SHP77 treated with DMSO at 0.1 percent for 48 hours (cell line): ENCODE data around the gene RBPJL.
"Not testable (repeated sequence)": the region's sequence is repeated elsewhere in the genome, so short reads cannot be mapped to it uniquely, and the experiment has no call there.

Source experiments
- DNase-seq: peaks from one replicate; lab custom pipeline; 2025; lab: John Stamatoyannopoulos, UW

The RBPJL gene

GRCh38 chr20:45342855-45343531, 36.4 kb downstream of the RBPJL start:
- no peak for DNase-seq

- no peak for DNase-seq
Observed at GRCh38 chr20:45343532-45344167, 37.0 kb downstream of the RBPJL start.

- no peak for DNase-seq
Observed at GRCh38 chr20:45344168-45344860, 37.7 kb downstream of the RBPJL start.

GRCh38 chr20:45345104-45345936, 38.7 kb downstream of the RBPJL start:
- no peak for DNase-seq

- DNase-seq = no peak
Observed at GRCh38 chr20:45346291-45346718, 39.7 kb downstream of the RBPJL start.

- DNase-seq = no peak
Observed at GRCh38 chr20:45346851-45347250, 40.2 kb downstream of the RBPJL start.

GRCh38 chr20:45347297-45347935, 40.8 kb downstream of the RBPJL start:
- DNase-seq = no peak

- DNase-seq = no peak
Observed at GRCh38 chr20:45347936-45348778, 41.5 kb downstream of the RBPJL start, which contains the start of gene SDC4. Gene SDC4 (minus strand): TSS chr20:45348424. CDS start chr20:45348384, 40 bp downstream.

- no peak for DNase-seq
Observed at GRCh38 chr20:45350217-45350616, 43.6 kb downstream of the RBPJL start.

- not testable (repeated sequence) for DNase-seq
Observed at GRCh38 chr20:45350795-45351194, 44.2 kb downstream of the RBPJL start.

- DNase-seq = no peak
Observed at GRCh38 chr20:45352729-45353128, 46.1 kb downstream of the RBPJL start.

- no peak for DNase-seq
Observed at GRCh38 chr20:45353746-45354145, 47.1 kb downstream of the RBPJL start.

- no peak for DNase-seq
Observed at GRCh38 chr20:45354423-45355208, 48.0 kb downstream of the RBPJL start.

- no peak for DNase-seq
Observed at GRCh38 chr20:45355209-45356084, 48.8 kb downstream of the RBPJL start.

- no peak for DNase-seq
Observed at GRCh38 chr20:45358282-45359068, 51.8 kb downstream of the RBPJL start.

GRCh38 chr20:45359069-45359405, 52.4 kb downstream of the RBPJL start:
- no peak for DNase-seq

GRCh38 chr20:45359406-45360148, 52.9 kb downstream of the RBPJL start:
- DNase-seq = no peak
